Activated T-cell treated with anti-CD3 and anti-CD28 coated beads for 48 hours (primary cell): ENCODE results near the gene CHCHD3.
"Not testable (repeated sequence)": the region's sequence is repeated elsewhere in the genome, so short reads cannot be mapped to it uniquely, and the experiment has no call there.

Experiments
- DNase-seq: peaks from one replicate; pipeline ENCODE4 v3.0.0-alpha.2; 2020; ENCODE audit warnings: low read depth

CHCHD3 gene

GRCh38 chr7:132944774-132945173 lies 137.1 kb downstream of the CHCHD3 start:
- DNase-seq = no peak

GRCh38 chr7:132943645-132944044 lies 138.2 kb downstream of the CHCHD3 start:
- no peak for DNase-seq

GRCh38 chr7:132942701-132943100 lies 139.2 kb downstream of the CHCHD3 start:
- no peak for DNase-seq

GRCh38 chr7:132941905-132942304 lies 140.0 kb downstream of the CHCHD3 start:
- DNase-seq = no peak

- no peak for DNase-seq
These were observed 140.5 kb downstream of the CHCHD3 start for GRCh38 chr7:132941428-132941827.

- no peak for DNase-seq
These were observed 141.8 kb downstream of the CHCHD3 start for GRCh38 chr7:132940084-132940483.

- no peak for DNase-seq
These were observed 142.4 kb downstream of the CHCHD3 start for GRCh38 chr7:132939495-132939894.

GRCh38 chr7:132937286-132937685 lies 144.6 kb downstream of the CHCHD3 start:
- no peak for DNase-seq

- no peak for DNase-seq
These were observed 146.3 kb downstream of the CHCHD3 start for GRCh38 chr7:132935608-132936007.

GRCh38 chr7:132934017-132934416 lies 147.9 kb downstream of the CHCHD3 start:
- DNase-seq = no peak

GRCh38 chr7:132933072-132933458 lies 148.8 kb downstream of the CHCHD3 start:
- DNase-seq = no peak

GRCh38 chr7:132932296-132933071 lies 149.4 kb downstream of the CHCHD3 start:
- DNase-seq = no peak

- DNase-seq = no peak
These were observed 151.0 kb downstream of the CHCHD3 start for GRCh38 chr7:132930881-132931280.

- DNase-seq = not testable (repeated sequence)
These were observed 151.9 kb downstream of the CHCHD3 start for GRCh38 chr7:132929944-132930343.

- no peak for DNase-seq
These were observed 162.1 kb downstream of the CHCHD3 start for GRCh38 chr7:132919771-132920170.

GRCh38 chr7:132915647-132916046 lies 166.2 kb downstream of the CHCHD3 start:
- DNase-seq = no peak

- no peak for DNase-seq
These were observed 171.2 kb downstream of the CHCHD3 start for GRCh38 chr7:132910657-132911056.

- no peak for DNase-seq
These were observed 174.4 kb downstream of the CHCHD3 start for GRCh38 chr7:132907380-132907940.

- DNase-seq = no peak
These were observed 175.6 kb downstream of the CHCHD3 start for GRCh38 chr7:132906193-132906835.

GRCh38 chr7:132905136-132905535 lies 176.8 kb downstream of the CHCHD3 start:
- not testable (repeated sequence) for DNase-seq

GRCh38 chr7:132904209-132904608 lies 177.7 kb downstream of the CHCHD3 start:
- no peak for DNase-seq

- DNase-seq = not testable (repeated sequence)
These were observed 179.6 kb downstream of the CHCHD3 start for GRCh38 chr7:132902294-132902693.

- DNase-seq = no peak
These were observed 180.6 kb downstream of the CHCHD3 start for GRCh38 chr7:132901241-132901640.
